IPS-18c (cell line): ENCODE data around the gene LRRC55.

Experiments
- H3K4me3 ChIP-seq: 2 replicates; pipeline ENCODE4 v1.7.0; 2013; ENCODE audit warnings: low read depth, mild to moderate bottlenecking, low read length, moderate library complexity; ENCODE audit not compliant: insufficient read depth
- H3K9me3 ChIP-seq: one replicate; pipeline ENCODE4 v1.6.1; 2013; ENCODE audit warnings: mild to moderate bottlenecking, low read length, moderate library complexity; ENCODE audit not compliant: control insufficient read depth, insufficient read depth

The LRRC55 gene

DNA sequence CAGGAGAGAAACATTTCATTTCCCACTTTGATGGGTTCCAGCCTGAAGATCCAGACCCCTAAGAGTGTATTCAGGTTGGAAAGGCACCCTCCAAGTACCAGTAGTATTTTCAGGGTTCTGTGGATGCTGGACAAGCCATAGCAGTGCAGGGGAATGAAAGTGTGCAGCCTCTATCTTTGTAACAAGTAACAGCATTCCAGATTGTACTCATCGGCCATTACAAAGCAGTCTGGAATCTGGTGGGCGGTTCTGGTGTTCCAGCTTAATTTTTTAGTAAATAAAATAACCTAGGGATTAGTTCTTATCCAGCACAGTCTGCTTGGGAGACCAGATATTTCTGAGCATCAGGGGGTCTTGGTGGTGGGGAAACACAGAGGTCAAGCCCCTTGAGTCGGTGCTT, 32.7 kb downstream of the LRRC55 start:
- no peaks in the 10 kb centered on the region for H3K9me3 ChIP-seq
- H3K4me3 ChIP-seq: no peak overlapping the region

DNA sequence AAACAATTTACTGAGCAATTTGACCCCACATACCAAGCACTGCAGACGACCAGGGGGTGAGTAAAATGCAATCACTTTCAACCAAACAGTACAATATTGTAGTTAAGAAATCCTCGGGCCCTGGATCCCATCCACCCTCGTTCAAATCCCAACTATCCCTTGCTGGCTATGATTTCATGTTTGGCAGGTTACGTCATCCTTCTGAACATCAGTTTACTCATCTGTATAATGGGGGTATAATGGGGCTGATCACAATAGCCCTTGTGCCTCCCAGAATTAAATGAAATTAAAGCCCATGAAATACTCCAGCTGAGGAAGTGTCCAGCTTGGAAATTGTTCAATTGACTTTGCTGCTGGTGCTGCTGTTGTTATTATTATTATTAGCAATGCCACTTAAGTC, 34.7 kb downstream of the LRRC55 start:
- no peaks in the 10 kb centered on the region for H3K9me3 ChIP-seq
- H3K4me3 ChIP-seq: no peak overlapping the region

DNA sequence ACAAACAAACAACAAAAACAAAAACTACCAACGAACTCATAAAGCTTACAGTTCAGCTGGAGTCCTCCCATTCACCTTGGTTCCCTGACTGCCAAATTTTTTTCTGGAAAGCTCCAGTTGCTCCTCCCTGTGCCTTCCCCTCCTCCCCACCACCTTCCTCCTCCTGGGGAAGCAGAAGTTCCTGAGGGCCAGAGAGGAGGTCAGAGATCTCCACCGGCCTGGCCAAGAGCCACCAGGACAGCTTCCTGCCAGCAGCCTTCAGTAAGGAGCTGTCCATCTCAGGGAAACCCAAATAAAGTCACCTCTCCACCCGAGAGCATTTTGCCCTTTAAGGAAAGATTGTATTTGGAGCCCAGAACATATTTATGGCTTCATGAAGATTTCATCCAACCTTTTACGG, 35.3 kb downstream of the LRRC55 start:
- Histone ChIP-seq H3K4me3 (no peak overlapping the region), H3K9me3 (no peaks in the 10 kb centered on the region)

DNA sequence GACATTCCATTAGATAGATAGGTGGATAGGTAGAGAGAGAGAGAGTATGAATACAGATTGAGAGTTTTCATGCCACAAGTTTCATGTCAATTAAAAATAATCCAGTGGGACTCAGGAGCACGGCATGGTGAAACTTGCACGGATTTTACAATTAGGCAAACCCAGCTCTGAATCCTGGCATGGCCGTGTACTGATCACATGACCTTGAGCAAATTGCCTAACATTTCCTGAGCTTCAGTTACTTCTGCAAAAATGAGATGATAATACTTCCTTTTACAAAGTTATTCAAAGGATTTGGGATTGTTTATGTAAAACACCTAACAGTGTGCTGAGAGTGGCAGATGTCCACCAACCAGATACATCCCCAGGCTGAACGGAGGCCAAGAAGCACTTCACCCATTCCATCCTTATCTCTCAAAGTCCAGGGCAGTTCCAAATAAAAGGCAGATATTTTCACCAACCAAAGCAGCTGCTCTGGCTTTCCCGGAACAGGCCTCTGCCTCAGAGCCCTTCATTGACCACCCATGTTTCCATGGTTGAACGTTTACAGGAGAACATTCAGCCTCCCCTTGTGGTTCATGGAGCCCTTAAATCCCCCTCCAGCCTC, 37.4 kb downstream of the LRRC55 start:
- Histone ChIP-seq H3K9me3 (no peaks in the 10 kb centered on the region), H3K4me3 (no peak overlapping the region)

DNA sequence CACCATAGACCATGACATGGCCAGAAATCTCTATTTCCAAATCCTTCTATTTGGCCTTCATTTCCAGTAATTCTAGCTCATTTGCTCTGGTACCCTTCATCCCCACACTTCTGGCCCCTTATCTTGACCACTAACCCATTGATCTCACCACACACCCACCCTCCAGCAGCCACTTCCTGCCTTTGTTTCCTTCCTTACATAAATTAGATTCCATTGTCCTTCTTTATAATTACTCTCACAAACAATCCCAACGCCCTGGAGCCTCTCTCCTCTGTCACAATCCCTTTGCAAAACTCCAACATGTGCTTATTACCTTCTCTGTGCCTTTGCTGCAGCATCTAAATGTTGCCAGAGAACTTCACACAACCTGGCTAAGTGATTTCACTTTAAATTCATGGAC, 40.5 kb downstream of the LRRC55 start:
- no peak overlapping the region for H3K4me3 ChIP-seq
- H3K9me3 ChIP-seq: no peaks in the 10 kb centered on the region

DNA sequence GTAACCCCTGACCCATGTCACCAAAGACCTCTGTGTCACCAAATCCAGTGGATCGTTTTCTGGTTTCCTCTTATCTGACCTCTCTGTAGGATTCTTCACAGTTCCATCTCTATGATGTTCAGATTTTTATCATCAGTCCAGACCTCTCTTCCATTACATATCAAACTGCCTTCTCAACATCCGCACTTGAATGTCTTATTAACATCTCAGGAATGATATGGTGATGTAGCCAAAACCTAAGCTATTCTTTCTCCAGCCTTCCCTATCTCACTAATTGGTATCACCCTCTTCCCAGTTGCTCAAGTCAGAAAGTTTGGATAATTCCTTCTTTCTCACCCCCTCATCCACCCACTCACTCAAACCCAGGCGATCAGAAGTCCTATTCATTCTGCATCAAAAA, 41.8 kb downstream of the LRRC55 start:
- Histone ChIP-seq H3K4me3 (no peak overlapping the region), H3K9me3 (no peaks in the 10 kb centered on the region)

DNA sequence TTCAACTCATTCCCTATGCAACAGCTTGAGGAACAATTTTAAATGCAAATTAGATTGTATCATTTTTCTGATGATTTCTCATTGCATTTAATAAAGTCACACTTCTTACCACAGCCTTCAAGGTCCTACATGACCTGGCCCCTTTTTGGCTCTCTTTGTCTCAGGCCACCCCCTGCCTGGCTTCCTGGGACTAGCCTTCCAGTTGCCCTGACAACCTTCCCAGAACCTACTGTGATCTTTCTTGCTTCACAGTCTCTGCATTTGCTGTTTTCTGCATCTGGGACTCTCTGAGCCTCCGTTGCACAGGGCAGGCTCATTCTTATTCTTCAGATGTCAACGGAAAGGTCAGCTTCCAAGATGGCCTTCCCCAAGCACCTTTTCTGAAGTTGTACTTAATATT, 42.4 kb downstream of the LRRC55 start:
- Histone ChIP-seq H3K4me3 (no peak overlapping the region), H3K9me3 (no peaks in the 10 kb centered on the region)

DNA sequence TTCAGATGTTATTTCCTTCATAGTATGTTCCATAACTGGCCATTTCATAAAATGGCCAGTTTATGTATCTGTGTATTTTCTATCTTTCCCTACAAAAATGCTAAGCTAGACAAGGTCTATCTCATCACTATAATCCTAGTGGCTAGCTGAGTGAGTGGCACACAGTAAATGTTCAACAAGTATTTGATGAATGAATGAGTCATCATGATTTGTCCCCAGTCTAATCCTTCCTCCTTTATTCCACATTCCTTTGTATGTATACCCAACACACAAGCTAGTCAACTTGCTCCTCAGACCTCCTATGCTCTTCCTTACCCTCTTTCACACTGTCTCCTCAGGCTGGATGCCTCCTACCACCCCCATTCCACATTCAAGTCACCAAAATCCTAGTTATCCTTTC, 42.8 kb downstream of the LRRC55 start:
- no peaks in the 10 kb centered on the region for H3K9me3 ChIP-seq

DNA sequence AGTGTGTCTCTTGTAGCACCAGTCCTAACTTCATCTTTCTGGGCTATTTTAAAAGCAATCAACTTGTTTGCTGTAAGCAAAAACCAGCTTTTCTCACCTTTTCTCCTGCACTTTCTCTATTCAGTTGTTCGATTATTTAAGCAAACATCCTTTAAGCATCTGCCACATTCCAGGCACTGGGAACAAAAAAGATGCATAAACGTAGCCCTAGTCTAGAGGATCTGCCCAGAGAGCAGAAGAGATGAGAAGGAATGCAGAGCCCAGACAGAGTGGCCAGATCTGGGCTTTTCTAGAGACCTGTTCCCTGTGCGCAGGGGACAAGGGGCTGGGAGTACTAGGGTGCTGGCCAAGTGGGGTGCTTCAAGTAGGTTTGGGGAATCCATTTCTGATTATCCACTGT, 46.8 kb downstream of the LRRC55 start:
- Histone ChIP-seq H3K9me3 (no peaks in the 10 kb centered on the region), H3K4me3 (no peak overlapping the region)

More for the DNA sequence above, 42.8 kb downstream of the LRRC55 start:
- H3K4me3 ChIP-seq: no peak overlapping the region

DNA sequence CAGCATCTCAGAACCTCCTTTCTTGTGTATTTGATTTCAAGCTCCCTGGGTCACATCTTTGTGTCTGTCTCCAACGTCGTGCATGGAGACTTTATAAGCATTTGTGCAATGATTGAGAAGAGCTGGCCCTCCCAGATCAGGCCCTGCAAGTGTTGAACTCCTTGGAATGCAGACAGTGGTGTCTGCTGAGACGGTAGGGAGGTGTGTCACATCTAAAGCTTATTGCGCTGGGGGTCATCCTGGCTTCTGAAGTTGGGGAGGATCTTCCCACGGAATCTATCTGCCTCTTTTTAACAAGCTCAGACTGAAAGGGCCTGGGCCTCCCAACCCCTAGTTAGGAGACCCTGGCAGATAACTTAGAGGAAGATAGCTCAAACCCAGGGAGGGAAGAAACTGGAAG, 48.6 kb downstream of the LRRC55 start:
- Histone ChIP-seq H3K4me3 (no peak overlapping the region), H3K9me3 (no peaks in the 10 kb centered on the region)

DNA sequence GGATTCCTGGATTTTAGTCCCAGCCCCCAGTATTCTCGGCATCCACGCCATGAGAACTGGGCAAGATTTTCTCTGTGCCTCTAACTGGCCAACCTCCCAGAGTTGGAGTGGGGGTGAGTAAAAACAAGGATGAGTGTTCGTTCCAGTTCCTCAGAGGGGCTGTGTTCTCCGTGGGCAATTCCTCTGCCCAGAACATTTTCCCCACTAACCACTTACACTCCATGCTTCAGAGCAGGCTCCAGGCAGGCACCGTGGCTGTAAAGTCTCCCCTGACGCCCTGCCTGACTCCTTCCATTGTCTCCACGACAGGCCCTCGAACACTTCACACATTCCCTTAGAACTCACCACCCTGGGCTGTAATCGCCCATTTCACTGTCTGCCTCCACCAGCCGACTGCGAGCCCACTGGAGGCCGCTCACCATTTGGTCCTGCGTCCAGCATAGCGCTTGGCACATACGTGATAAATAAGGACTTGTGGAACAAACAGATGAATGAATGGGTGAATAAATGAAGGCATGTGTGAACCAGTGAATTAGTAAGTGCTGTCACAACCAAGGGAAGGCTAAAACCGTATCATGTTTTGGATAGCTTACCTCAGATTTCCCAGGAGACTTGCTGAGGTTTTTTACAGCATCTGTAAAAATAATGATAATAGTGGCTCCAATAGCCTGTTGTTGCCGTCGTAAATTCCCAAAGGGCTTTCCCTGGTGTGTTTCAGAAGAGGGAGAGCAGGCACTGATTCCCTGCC, 49.2 kb downstream of the LRRC55 start:
- no peak overlapping the region for H3K4me3 ChIP-seq
- H3K9me3 ChIP-seq: no peaks in the 10 kb centered on the region

DNA sequence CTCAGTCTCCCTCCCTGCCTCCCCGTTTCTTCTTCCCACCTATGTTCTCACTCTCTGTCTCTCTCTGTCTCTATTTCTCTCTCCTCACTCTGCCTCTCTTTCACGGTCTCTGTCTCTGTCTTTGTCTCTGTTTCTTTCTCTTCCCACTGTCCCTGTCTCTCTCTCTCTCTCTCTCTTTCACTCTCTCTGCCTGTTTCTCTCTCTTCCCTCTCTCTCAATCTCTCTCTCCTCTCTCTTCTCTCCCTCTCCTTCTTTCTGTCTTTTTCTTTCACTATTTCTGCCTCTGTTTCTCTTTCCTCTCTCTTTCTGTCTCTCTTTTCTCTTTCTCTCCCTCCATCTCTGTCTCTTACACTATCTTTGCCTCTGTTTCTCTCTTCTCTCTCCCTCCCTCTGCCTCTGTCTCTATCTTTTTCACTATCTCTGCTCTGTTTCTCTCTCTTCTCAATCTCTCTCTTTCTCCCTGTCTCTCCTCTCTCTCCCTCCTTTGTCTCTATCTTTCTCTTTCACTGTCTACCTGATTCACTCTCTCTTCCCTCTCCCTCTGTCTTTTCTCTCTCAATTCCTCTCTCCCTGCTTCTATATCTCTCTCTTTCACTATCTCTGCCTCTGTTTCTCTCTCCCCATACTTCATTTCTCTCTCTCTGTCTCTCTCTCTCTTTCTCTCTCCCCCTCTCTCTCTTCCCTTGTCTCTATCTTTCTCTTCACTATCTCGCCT, 49.9 kb downstream of the LRRC55 start:
- no peaks in the 10 kb centered on the region for H3K9me3 ChIP-seq
- H3K4me3 ChIP-seq: no peak overlapping the region

DNA sequence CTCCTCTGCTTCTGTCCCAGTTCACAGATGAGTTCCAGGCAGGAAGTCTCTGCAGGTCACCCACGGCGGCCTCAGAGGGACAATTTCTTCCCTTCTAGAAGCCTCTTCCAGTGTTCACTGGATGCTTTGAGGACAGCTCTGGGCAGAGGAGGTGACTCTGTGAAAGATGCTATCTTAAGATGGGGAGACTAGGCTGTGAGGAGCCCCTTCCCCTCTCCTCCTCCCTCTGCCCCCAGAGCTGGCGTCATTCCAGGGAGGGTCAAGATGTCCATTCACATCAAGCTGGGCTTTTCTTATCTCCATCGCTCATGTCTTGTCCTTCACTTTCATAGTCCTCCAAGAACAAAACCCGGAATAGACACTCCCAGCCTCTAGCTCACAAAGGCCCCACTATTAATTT, 51.9 kb downstream of the LRRC55 start:
- H3K9me3 ChIP-seq: no peaks in the 10 kb centered on the region
- no peak overlapping the region for H3K4me3 ChIP-seq

DNA sequence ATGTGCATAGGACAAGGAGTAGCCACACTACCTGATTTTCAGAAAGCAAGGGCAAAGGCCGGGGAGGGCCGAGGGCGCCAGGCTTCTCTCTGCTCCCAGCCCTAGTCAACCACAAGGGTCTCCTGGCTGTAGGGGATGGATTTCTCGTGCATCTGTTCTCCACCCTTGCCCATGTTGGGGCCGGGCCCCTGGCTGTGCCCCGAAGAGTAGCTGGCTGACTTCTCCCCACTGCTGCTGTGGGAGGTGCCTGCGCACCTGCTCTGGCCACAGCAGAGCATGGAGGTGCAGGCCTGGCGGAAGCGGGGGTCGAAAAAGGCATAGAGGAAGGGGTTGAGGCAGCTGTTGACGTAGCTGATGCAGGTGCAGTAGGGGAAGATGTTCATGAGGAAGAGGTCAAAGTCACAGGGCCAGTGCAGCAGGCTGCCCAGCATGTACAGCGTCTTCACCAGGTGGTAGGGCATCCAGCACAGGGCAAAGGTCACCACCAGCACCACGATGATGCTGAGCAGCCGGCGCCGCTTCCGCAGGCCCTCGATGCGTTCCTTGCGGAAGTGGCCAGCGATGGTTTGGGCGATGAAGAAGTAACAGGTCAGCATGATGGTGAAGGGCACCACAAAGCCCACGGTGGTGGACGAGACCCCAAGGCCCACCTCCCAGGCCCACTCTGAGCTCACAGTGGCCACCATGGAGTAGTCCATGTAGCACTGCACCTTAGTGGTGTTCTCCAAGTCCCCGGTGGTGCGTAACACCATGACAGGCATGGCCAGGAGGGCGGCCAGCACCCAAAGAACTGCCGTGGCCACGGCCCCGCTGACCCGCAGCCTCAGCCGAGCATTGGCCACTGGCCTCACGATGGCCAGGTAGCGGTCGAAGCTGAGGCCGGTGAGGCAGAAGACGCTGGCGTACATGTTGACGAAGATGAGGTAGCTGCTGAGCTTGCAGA, 54.3 kb downstream of the LRRC55 start:
- Histone ChIP-seq H3K9me3 (no peaks in the 10 kb centered on the region), H3K4me3 (no peak overlapping the region)

DNA sequence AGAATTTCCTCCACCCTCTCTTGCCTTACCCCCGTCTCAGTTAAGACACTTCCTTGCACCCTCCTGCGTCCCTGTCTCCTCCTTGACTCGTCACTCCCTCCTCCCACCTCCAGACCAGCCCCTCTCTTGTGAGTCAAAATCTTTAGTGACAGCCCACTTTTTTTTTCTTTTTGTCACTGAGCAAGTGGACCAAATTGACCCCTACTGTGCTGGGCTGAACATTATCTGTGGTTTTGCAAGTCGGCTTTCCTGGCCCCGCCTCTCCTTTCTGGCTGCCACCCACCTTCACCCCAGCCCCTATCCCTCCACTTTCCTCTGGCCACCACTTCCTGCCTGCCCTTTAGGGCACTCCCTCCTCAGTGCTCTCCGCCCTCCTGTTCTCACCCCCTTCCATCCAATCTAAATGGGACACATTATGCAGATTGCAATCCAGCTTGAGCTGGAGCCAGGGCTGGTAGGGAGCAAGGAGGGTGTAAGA, 55.5 kb downstream of the LRRC55 start, which contains the start of gene APLNR:
APLNR (minus strand) TSS at position 47 of the 478 bp plus-strand sequence. CDS start 246 bp downstream, outside the sequence.
- no peaks in the 10 kb centered on the region for H3K9me3 ChIP-seq
- no peak within 1 kb of the TSS for H3K4me3 ChIP-seq

DNA sequence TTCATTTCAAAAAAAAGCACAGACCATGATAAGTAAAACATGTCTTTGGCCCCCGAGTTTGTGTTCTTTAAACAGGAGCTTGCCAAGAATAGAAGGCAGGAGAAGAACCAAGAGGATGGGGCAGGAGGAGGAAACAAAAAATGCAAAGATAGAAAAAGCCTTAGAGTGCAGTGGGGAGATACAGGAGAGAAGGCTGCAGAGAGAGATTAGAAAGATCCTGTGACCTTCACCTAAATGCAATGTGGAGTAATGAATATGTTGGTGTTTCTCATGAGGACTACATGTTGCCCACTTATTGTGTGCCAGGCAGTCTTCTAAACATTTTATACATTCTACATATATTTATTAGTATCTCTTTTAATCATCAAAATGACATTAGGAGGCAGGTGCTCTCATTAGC, 57.6 kb downstream of the LRRC55 start:
- no peaks in the 10 kb centered on the region for H3K9me3 ChIP-seq
- no peak overlapping the region for H3K4me3 ChIP-seq

DNA sequence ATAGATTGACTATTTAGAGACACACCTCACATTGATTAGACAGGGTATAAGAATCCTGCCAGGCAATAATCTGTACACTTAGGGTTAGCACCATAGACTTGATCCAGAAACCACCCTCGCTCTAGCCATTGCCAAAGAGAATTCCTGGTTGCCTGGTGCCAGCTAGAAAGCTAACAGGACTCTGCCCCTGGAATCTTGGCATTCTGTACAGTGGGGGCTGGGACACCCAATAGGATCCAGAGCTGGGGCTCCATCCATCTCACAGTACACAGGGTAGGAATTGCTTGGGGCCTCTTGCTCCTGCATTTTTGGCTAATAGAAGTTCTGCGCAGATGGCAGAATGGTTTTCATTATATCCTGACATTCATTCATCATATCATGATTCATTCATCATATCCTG, 58.3 kb downstream of the LRRC55 start:
- H3K9me3 ChIP-seq: no peaks in the 10 kb centered on the region
- no peak overlapping the region for H3K4me3 ChIP-seq
